CD4-positive, CD25-positive, alpha-beta regulatory T cell (primary cell): ENCODE measurements around the gene RIPOR1. TPM values are rescaled to one million over a fixed set of nuclear protein-coding genes. Genes with fewer than 3 reads are reported as not detected.
"Not testable (repeated sequence)": the region's sequence is repeated elsewhere in the genome, so short reads cannot be mapped to it uniquely, and the experiment has no call there.

ENCODE experiments used
- ATAC-seq, 2 donors: fragments of 150-1000 bp; cut with Tn5 transposase; one replicate each; pipeline ENCODE4 v1.10.0; 2021; ENCODE audit warnings: low read depth in 2 of 2, moderate number of reproducible peaks in 2 of 2, moderate library complexity in 1 of 2
- DNase-seq, 3 donors: peaks; one replicate each; pipeline versions ENCODE4 v3.0.0 to v3.0.0-alpha.2; 2012 to 2022; ENCODE audit warnings: mixed read lengths in 1 of 3
- H3K27ac ChIP-seq: one replicate; pipeline ENCODE4 v1.7.0; 2013; ENCODE audit warnings: mild to moderate bottlenecking, low read length; ENCODE audit not compliant: insufficient read depth, poor library complexity, severe bottlenecking
- H3K27me3 ChIP-seq: one replicate; pipeline ENCODE4 v1.7.0; 2013; ENCODE audit warnings: low read length; ENCODE audit not compliant: control insufficient read depth, insufficient read depth
- H3K36me3 ChIP-seq: one replicate; pipeline ENCODE4 v1.7.0; 2013; ENCODE audit warnings: mild to moderate bottlenecking, low read length, moderate library complexity; ENCODE audit not compliant: control insufficient read depth, insufficient read depth
- H3K4me1 ChIP-seq: 2 replicates; pipeline ENCODE4 v1.7.0; 2013; ENCODE audit warnings: mild to moderate bottlenecking, low read length; ENCODE audit not compliant: insufficient read depth, control insufficient read depth, poor library complexity, severe bottlenecking
- H3K4me3 ChIP-seq: one replicate; pipeline ENCODE4 v1.7.0; 2013; ENCODE audit warnings: low read depth, mild to moderate bottlenecking, low read length, moderate library complexity
- H3K9me3 ChIP-seq, 2 experiments: 1 replicate in 1 of 2; 2 replicates in 1 of 2; pipeline ENCODE4 v1.7.0; 2013; ENCODE audit warnings: low read length in 2 of 2, mild to moderate bottlenecking in 1 of 2, moderate library complexity in 1 of 2; ENCODE audit not compliant: control insufficient read depth in 2 of 2
- H3K27ac Mint-ChIP-seq, 3 donors: one replicate each; pipeline ENCODE4 v1.8.0; 2020 to 2022; ENCODE audit warnings: mild to moderate bottlenecking in 3 of 3, mixed read lengths in 3 of 3, moderate library complexity in 2 of 3
- H3K27me3 Mint-ChIP-seq: one replicate; pipeline ENCODE4 v1.8.0; 2022; ENCODE audit warnings: mild to moderate bottlenecking, mixed read lengths
- H3K36me3 Mint-ChIP-seq: one replicate; pipeline ENCODE4 v1.8.0; 2020; ENCODE audit warnings: mixed read lengths
- H3K4me1 Mint-ChIP-seq, 4 donors: one replicate each; pipeline ENCODE4 v1.8.0; 2020 to 2022; ENCODE audit warnings: mixed read lengths in 4 of 4, mild to moderate bottlenecking in 1 of 4
- H3K4me3 Mint-ChIP-seq, 4 donors: one replicate each; pipeline ENCODE4 v1.8.0; 2020 to 2022; ENCODE audit warnings: mild to moderate bottlenecking in 4 of 4, mixed read lengths in 4 of 4, moderate library complexity in 3 of 4
- H3K9me3 Mint-ChIP-seq, 7 donors: one replicate each; pipeline ENCODE4 v1.8.0; 2020 to 2022; ENCODE audit warnings: mixed read lengths in 7 of 7, mild to moderate bottlenecking in 3 of 7, moderate library complexity in 2 of 7
- polyA plus RNA-seq, 4 donors: library from polyadenylated mRNA; unstranded; fragments of 300-500 nt; fragmentation: Illumina TruSeq; gene quantifications; one replicate each; pipeline ENCODE4 v1.2.3, GENCODE V29; 2021
- total RNA-seq: library from RNA; stranded (reverse); gene quantifications from one replicate; pipeline ENCODE4 v1.2.3, GENCODE V29; 2022

RIPOR1 gene
- total and polyA plus RNA-seq, 5 donors from 2014 or later: 0.91 to 16.6 (median 2.2) TPM

GRCh38 chr16:67504031-67505021 is 24.3 kb upstream of the RIPOR1 start:
- peak overlapping the region; percentile 75 to 84 (median 82) for H3K4me3 Mint-ChIP-seq
- peak in 2 of 3 donors; percentile 51 to 94 for DNase-seq
- H3K9me3 ChIP-seq: no peaks in the 10 kb centered on the region
- peak overlapping the region; percentile 68 for H3K27ac ChIP-seq
- H3K27me3 Mint-ChIP-seq: no peaks in the 10 kb centered on the region
- H3K36me3 ChIP-seq: no peaks in the 10 kb centered on the region
- H3K4me3 ChIP-seq: peak overlapping the region; percentile 48
- H3K27ac Mint-ChIP-seq: peak overlapping the region; percentile 95 to 98 (median 98)
- peaks cover 20 to 70% (median 37%) of the 10 kb centered on the region in 4 donors for H3K4me1 Mint-ChIP-seq
- H3K27me3 ChIP-seq: no peaks in the 10 kb centered on the region
- ATAC-seq: peak; percentile 89 to 93
- peaks cover 58% of the 10 kb centered on the region for H3K4me1 ChIP-seq
- H3K9me3 Mint-ChIP-seq: no peaks in the 10 kb centered on the region
- H3K36me3 Mint-ChIP-seq: peaks cover 13% of the 10 kb centered on the region

- Mint-ChIP-seq H3K36me3 (peaks cover 5% of the 10 kb centered on the region), H3K27ac (peak overlapping the region; percentile 85 to 94 (median 91)), H3K4me3 (peak overlapping the region in 2 of 4 donors; percentile 31 to 47), H3K4me1 (peaks cover 25 to 70% (median 40%) of the 10 kb centered on the region in 4 donors), H3K9me3 (no peaks in the 10 kb centered on the region), H3K27me3 (no peaks in the 10 kb centered on the region)
- no peak for ATAC-seq
- DNase-seq: no peak
- no peak overlapping the region for H3K27ac ChIP-seq
- peaks cover 58% of the 10 kb centered on the region for H3K4me1 ChIP-seq
- H3K36me3 ChIP-seq: no peaks in the 10 kb centered on the region
- H3K27me3 ChIP-seq: no peaks in the 10 kb centered on the region
- H3K4me3 ChIP-seq: no peak overlapping the region
- no peaks in the 10 kb centered on the region for H3K9me3 ChIP-seq
These were observed 22.2 kb upstream of the RIPOR1 start for GRCh38 chr16:67506468-67506867.

- H3K4me3 Mint-ChIP-seq: peak overlapping the region; percentile 7 to 64 (median 40)
- Histone ChIP-seq H3K4me3 (peak overlapping the region; percentile 7), H3K36me3 (no peaks in the 10 kb centered on the region), H3K9me3 (no peaks in the 10 kb centered on the region), H3K27me3 (no peaks in the 10 kb centered on the region), H3K4me1 (peaks cover 52% of the 10 kb centered on the region), H3K27ac (no peak overlapping the region)
- no peaks in the 10 kb centered on the region for H3K9me3 Mint-ChIP-seq
- H3K4me1 Mint-ChIP-seq: peaks cover 22 to 58% (median 33%) of the 10 kb centered on the region in 4 donors
- no peaks in the 10 kb centered on the region for H3K27me3 Mint-ChIP-seq
- H3K27ac Mint-ChIP-seq: peak overlapping the region; percentile 57 to 89 (median 89)
- ATAC-seq: no peak
- DNase-seq: peak in 2 of 3 donors; percentile 38 to 42
- no peaks in the 10 kb centered on the region for H3K36me3 Mint-ChIP-seq
These were observed 19.6 kb upstream of the RIPOR1 start for GRCh38 chr16:67509016-67509415.

- H3K27ac ChIP-seq, H3K9me3 Mint-ChIP-seq, H3K4me3 Mint-ChIP-seq, ATAC-seq, H3K27me3 Mint-ChIP-seq, H3K27ac Mint-ChIP-seq, DNase-seq, H3K36me3 ChIP-seq, H3K36me3 Mint-ChIP-seq, H3K4me3 ChIP-seq, H3K9me3 ChIP-seq, H3K27me3 ChIP-seq: not testable (repeated sequence)
- H3K4me1 Mint-ChIP-seq: peaks cover 9 to 32% (median 16%) of the 10 kb centered on the region in 4 donors
- peaks cover 15% of the 10 kb centered on the region for H3K4me1 ChIP-seq
These were observed 14.7 kb upstream of the RIPOR1 start for GRCh38 chr16:67513892-67514291.

- DNase-seq (peak; percentile 69 to 89 (median 82)), ATAC-seq (peak; percentile 70 to 77)
- Mint-ChIP-seq H3K4me1 (peaks cover 7 to 30% (median 16%) of the 10 kb centered on the region in 4 donors), H3K27me3 (peaks cover 4% of the 10 kb centered on the region), H3K27ac (peak overlapping the region in 1 of 3 donors; percentile 54), H3K9me3 (no peaks in the 10 kb centered on the region), H3K4me3 (peak overlapping the region in 2 of 4 donors; percentile 10 to 80), H3K36me3 (no peaks in the 10 kb centered on the region)
- no peak overlapping the region for H3K27ac ChIP-seq
- H3K36me3 ChIP-seq: no peaks in the 10 kb centered on the region
- H3K4me1 ChIP-seq: peaks cover 10% of the 10 kb centered on the region
- no peak overlapping the region for H3K4me3 ChIP-seq
- no peaks in the 10 kb centered on the region for H3K27me3 ChIP-seq
- no peaks in the 10 kb centered on the region for H3K9me3 ChIP-seq
These were observed 14.2 kb upstream of the RIPOR1 start for GRCh38 chr16:67514382-67514828.

GRCh38 chr16:67516296-67517154 is 12.1 kb upstream of the RIPOR1 start:
- peaks cover 12% of the 10 kb centered on the region for H3K27me3 Mint-ChIP-seq
- DNase-seq: no peak
- no peak for ATAC-seq
- Histone ChIP-seq H3K9me3 (no peaks in the 10 kb centered on the region), H3K4me1 (peaks cover 15% of the 10 kb centered on the region), H3K27ac (no peak overlapping the region), H3K4me3 (no peak overlapping the region), H3K27me3 (no peaks in the 10 kb centered on the region), H3K36me3 (no peaks in the 10 kb centered on the region)
- peak overlapping the region in 1 of 4 donors; percentile 47 for H3K4me3 Mint-ChIP-seq
- peaks cover 4 to 32% (median 20%) of the 10 kb centered on the region in 4 donors for H3K4me1 Mint-ChIP-seq
- no peaks in the 10 kb centered on the region for H3K9me3 Mint-ChIP-seq
- no peaks in the 10 kb centered on the region for H3K36me3 Mint-ChIP-seq
- H3K27ac Mint-ChIP-seq: no peak overlapping the region

- no peaks in the 10 kb centered on the region for H3K36me3 ChIP-seq
- H3K27me3 ChIP-seq: no peaks in the 10 kb centered on the region
- no peak overlapping the region for H3K4me3 Mint-ChIP-seq
- H3K27me3 Mint-ChIP-seq: peaks cover 12% of the 10 kb centered on the region
- H3K27ac Mint-ChIP-seq: no peak overlapping the region
- no peaks in the 10 kb centered on the region for H3K9me3 ChIP-seq
- no peaks in the 10 kb centered on the region for H3K9me3 Mint-ChIP-seq
- no peak for DNase-seq
- no peak overlapping the region for H3K27ac ChIP-seq
- no peak for ATAC-seq
- no peaks in the 10 kb centered on the region for H3K36me3 Mint-ChIP-seq
- no peak overlapping the region for H3K4me3 ChIP-seq
- H3K4me1 Mint-ChIP-seq: peaks cover 4 to 33% (median 21%) of the 10 kb centered on the region in 4 donors
- H3K4me1 ChIP-seq: peaks cover 17% of the 10 kb centered on the region
These were observed 11.5 kb upstream of the RIPOR1 start for GRCh38 chr16:67517155-67517445.
